ENCODE results near the gene MYO1D.

MYO1D gene

DNA sequence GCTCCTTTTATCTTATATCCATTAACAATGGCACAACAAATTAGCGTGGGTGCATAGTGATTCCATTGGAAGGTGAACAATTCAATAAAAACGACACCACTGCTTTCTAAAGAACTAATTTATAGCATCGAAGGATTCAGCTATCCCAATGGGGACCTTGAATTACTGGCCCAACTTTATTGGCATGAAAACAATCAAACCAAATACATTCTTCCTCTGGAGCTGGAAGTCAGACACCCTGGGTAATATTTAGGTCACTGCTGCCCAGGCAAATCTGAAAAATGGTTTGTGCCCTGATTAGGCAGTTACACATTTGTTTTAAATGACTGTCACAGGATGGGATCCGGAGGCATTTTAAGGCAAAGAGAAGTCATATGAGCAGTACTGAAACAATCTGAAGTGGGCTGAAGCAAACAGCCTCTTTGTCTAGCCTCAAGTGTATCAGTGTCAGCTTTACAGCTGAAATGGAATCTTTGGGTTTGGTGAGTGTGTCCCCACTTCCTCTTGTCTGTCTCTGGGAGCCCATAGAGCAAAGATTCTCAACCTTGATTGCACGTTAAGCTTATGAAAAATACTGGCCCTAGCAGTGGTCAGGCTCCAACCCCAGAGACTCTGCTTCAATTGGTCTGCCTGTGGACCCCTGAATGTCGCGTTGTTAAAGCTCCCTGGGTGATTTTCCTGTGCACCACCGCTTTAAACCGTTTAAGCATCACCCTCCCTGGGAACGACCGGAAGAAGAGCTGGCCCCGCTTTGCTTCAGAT, 359.8 kb downstream of the MYO1D start:
- no peak overlapping the region for H3K4me3 ChIP-seq (ENCODE audit: low read length)
- H3K79me2 ChIP-seq (ENCODE audit: low read length), result no peaks in the 10 kb centered on the region
- H3K4me1 ChIP-seq (ENCODE audit: low read length), result peaks cover 64% of the 10 kb centered on the region
- TF ChIP-seq, protein P1, sequence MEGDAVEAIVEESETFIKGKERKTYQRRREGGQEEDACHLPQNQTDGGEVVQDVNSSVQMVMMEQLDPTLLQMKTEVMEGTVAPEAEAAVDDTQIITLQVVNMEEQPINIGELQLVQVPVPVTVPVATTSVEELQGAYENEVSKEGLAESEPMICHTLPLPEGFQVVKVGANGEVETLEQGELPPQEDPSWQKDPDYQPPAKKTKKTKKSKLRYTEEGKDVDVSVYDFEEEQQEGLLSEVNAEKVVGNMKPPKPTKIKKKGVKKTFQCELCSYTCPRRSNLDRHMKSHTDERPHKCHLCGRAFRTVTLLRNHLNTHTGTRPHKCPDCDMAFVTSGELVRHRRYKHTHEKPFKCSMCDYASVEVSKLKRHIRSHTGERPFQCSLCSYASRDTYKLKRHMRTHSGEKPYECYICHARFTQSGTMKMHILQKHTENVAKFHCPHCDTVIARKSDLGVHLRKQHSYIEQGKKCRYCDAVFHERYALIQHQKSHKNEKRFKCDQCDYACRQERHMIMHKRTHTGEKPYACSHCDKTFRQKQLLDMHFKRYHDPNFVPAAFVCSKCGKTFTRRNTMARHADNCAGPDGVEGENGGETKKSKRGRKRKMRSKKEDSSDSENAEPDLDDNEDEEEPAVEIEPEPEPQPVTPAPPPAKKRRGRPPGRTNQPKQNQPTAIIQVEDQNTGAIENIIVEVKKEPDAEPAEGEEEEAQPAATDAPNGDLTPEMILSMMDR (IDR thresholded peaks at IDR 0.05; ENCODE audit: low read depth, low read length), result no peak
- TF ChIP-seq EZH2phosphoT487 (IDR thresholded peaks at IDR 0.05; ENCODE audit: low read depth), result no peak
- peaks cover 50% of the 10 kb centered on the region for H4K20me1 ChIP-seq (ENCODE audit: insufficient read depth, low read length)
- no peaks in the 10 kb centered on the region for H3K9me3 ChIP-seq (ENCODE audit: insufficient read depth, low read length)
- H3K4me2 ChIP-seq (ENCODE audit: low read length), result peak overlapping the region; percentile 57
- peaks cover 39% of the 10 kb centered on the region for H3K27me3 ChIP-seq (ENCODE audit: low read depth, low read length)
- no peak overlapping the region for H3K9ac ChIP-seq (ENCODE audit: low read length)
- no peak overlapping the region for H2AFZ ChIP-seq (ENCODE audit: low read depth, low read length)
- peaks cover 5% of the 10 kb centered on the region for H3K36me3 ChIP-seq (replicated peaks; ENCODE audit: low read depth, low read length)
- peak overlapping the region; percentile 85; the same call in 1 of the 2 replicates for H3K27ac ChIP-seq (ENCODE audit: low read length)

DNA sequence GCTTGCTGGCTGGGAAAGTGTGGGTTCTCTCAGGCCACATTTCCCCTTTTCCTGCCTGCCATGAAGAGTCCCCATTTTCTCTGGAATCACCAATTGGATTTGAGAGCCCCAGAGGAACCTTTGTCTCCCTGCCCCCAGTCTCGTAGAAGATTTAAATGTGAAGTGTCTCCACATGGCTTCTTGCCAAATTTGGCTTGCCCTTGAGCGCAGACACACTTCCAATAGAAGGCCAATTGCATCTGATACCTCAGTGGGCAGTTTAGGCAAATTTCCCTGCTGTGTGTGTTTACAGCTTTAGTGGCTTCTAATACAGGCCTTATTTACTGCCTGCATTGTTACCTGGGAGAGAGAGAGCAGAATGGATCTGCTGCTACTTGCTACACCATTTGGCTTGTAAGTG, 360.5 kb downstream of the MYO1D start:
- H3K9me3 ChIP-seq (ENCODE audit: insufficient read depth, low read length), result no peaks in the 10 kb centered on the region
- peak overlapping the region; percentile 85 for H3K27ac ChIP-seq (ENCODE audit: low read length)
- H3K9ac ChIP-seq (ENCODE audit: low read length), result peak overlapping the region; percentile 14; the same call in 1 of the 2 replicates
- H3K4me1 ChIP-seq (ENCODE audit: low read length), result peaks cover 61% of the 10 kb centered on the region
- H3K27me3 ChIP-seq (ENCODE audit: low read depth, low read length), result peaks cover 38% of the 10 kb centered on the region
- H3K4me2 ChIP-seq (ENCODE audit: low read length), result peak overlapping the region; percentile 57
- peak overlapping the region; percentile 21 for H3K4me3 ChIP-seq (ENCODE audit: low read length)
- H2AFZ ChIP-seq (ENCODE audit: low read depth, low read length), result no peak overlapping the region
- no peaks in the 10 kb centered on the region for H3K79me2 ChIP-seq (ENCODE audit: low read length)
- peaks cover 5% of the 10 kb centered on the region for H3K36me3 ChIP-seq (replicated peaks; ENCODE audit: low read depth, low read length)
- TF ChIP-seq EZH2phosphoT487 (IDR thresholded peaks at IDR 0.05; ENCODE audit: low read depth), result no peak
- TF ChIP-seq, protein P1 (IDR thresholded peaks at IDR 0.05; ENCODE audit: low read depth, low read length), result no peak
- peaks cover 50% of the 10 kb centered on the region for H4K20me1 ChIP-seq (ENCODE audit: insufficient read depth, low read length)

DNA sequence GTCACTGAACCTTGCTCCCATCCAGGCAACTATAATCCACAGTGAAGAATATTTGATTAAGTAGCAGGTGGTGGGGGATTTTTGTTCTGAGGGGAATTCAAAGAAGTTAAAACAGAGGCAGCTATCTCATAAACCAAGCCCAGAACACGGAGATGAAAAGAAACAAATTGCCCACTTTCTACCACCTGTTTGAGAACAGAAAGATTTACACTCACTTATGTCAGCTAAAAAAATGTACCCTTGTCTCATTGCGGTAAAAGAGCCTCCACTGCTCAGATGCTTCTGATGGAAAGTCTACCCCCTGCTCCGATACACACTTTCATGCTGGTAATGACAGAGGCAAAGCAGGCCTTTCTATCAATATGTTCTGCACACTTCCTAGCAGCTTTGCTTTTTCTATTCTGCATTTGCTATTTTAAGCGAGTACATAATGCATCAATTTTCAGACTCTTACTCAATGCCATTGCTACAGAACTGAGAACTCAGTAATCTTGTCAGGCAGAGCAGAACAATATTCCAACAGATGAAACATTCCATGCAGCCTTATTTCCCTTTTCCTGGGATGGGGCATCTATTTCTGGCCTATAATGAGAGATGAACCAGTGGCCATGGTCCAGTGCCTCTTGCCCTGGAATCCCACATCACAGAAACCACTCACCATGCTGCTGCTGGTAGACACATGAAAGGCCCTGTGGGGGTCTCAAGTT, 361.1 kb downstream of the MYO1D start:
- Histone ChIP-seq H3K27ac (ENCODE audit: low read length) (peak overlapping the region; percentile 85), H3K36me3 (replicated peaks; ENCODE audit: low read depth, low read length) (peaks cover 5% of the 10 kb centered on the region), H3K27me3 (ENCODE audit: low read depth, low read length) (peaks cover 32% of the 10 kb centered on the region), H3K9me3 (ENCODE audit: insufficient read depth, low read length) (no peaks in the 10 kb centered on the region), H4K20me1 (ENCODE audit: insufficient read depth, low read length) (peaks cover 45% of the 10 kb centered on the region), H3K4me3 (ENCODE audit: low read length) (peak overlapping the region; percentile 21), H3K9ac (ENCODE audit: low read length) (peak overlapping the region; percentile 14; the same call in 1 of the 2 replicates), H3K4me1 (ENCODE audit: low read length) (peaks cover 55% of the 10 kb centered on the region), H2AFZ (ENCODE audit: low read depth, low read length) (no peak overlapping the region), H3K4me2 (ENCODE audit: low read length) (peak overlapping the region; percentile 57), H3K79me2 (ENCODE audit: low read length) (no peaks in the 10 kb centered on the region)
- TF ChIP-seq EZH2phosphoT487 (IDR thresholded peaks at IDR 0.05; ENCODE audit: low read depth), result no peak
- TF ChIP-seq, protein P1 (IDR thresholded peaks at IDR 0.05; ENCODE audit: low read depth, low read length), result no peak

DNA sequence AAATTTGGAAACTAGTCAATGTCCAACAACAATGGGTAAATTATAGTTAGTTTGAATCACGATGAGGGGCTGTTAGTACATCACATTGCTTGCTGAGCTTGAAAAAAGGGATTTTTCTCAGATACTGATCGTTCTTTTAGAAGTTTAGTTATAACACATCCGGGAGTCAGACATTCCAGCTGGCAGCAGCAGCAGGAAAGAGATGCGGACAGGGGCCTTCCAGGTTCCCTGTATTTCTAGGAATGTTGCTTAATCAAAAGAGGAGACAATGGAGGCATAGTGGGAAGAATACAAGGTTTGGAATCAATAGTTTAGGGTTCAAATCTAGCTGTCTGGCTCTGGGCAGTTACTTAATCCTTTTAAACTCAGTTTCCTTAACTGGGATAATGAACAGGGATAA, 362.3 kb downstream of the MYO1D start:
- Histone ChIP-seq H3K79me2 (ENCODE audit: low read length) (no peaks in the 10 kb centered on the region), H2AFZ (ENCODE audit: low read depth, low read length) (no peak overlapping the region), H3K4me3 (ENCODE audit: low read length) (no peak overlapping the region), H3K4me1 (ENCODE audit: low read length) (peaks cover 42% of the 10 kb centered on the region), H3K9me3 (ENCODE audit: insufficient read depth, low read length) (no peaks in the 10 kb centered on the region), H3K27me3 (ENCODE audit: low read depth, low read length) (peaks cover 21% of the 10 kb centered on the region), H3K36me3 (replicated peaks; ENCODE audit: low read depth, low read length) (peaks cover 5% of the 10 kb centered on the region), H4K20me1 (ENCODE audit: insufficient read depth, low read length) (peaks cover 35% of the 10 kb centered on the region), H3K27ac (ENCODE audit: low read length) (peak overlapping the region; percentile 85; the same call in 1 of the 2 replicates), H3K4me2 (ENCODE audit: low read length) (no peak overlapping the region), H3K9ac (ENCODE audit: low read length) (no peak overlapping the region)
- no peak for TF ChIP-seq EZH2phosphoT487 (IDR thresholded peaks at IDR 0.05; ENCODE audit: low read depth)
- TF ChIP-seq, protein P1 (IDR thresholded peaks at IDR 0.05; ENCODE audit: low read depth, low read length), result no peak

Measured in OCI-LY3 (cell line).